ENCODE measurements around the gene CACNA2D4.

Gene CACNA2D4

GRCh38 chr12:1865284-1865866, 53.1 kb downstream of the CACNA2D4 start:
- DNase-seq, result no peak

GRCh38 chr12:1864867-1865266, 53.6 kb downstream of the CACNA2D4 start:
- DNase-seq, result no peak

GRCh38 chr12:1864456-1864855, 54.0 kb downstream of the CACNA2D4 start:
- DNase-seq, result no peak

GRCh38 chr12:1863823-1864222, 54.6 kb downstream of the CACNA2D4 start:
- DNase-seq, result no peak

- no peak for DNase-seq
Measured at GRCh38 chr12:1862973-1863372, 55.5 kb downstream of the CACNA2D4 start.

- no peak for DNase-seq
Measured at GRCh38 chr12:1859643-1860042, 58.8 kb downstream of the CACNA2D4 start.

- no peak for DNase-seq
Measured at GRCh38 chr12:1858456-1858855, 60.0 kb downstream of the CACNA2D4 start.

- no peak for DNase-seq
Measured at GRCh38 chr12:1857821-1858220, 60.6 kb downstream of the CACNA2D4 start.

GRCh38 chr12:1857086-1857485, 61.4 kb downstream of the CACNA2D4 start:
- DNase-seq, result no peak

GRCh38 chr12:1855241-1855640, 63.2 kb downstream of the CACNA2D4 start:
- no peak for DNase-seq

- DNase-seq, result no peak
Measured at GRCh38 chr12:1853716-1854115, 64.7 kb downstream of the CACNA2D4 start.

GRCh38 chr12:1852076-1852475, 66.4 kb downstream of the CACNA2D4 start:
- DNase-seq, result no peak

GRCh38 chr12:1851151-1851701, 67.2 kb downstream of the CACNA2D4 start:
- no peak for DNase-seq

- no peak for DNase-seq
Measured at GRCh38 chr12:1848745-1849144, 69.7 kb downstream of the CACNA2D4 start.

GRCh38 chr12:1848146-1848545, 70.3 kb downstream of the CACNA2D4 start:
- no peak for DNase-seq

- no peak for DNase-seq
Measured at GRCh38 chr12:1847411-1847810, 71.0 kb downstream of the CACNA2D4 start.

- no peak for DNase-seq
Measured at GRCh38 chr12:1846421-1847405, 71.7 kb downstream of the CACNA2D4 start.

- no peak for DNase-seq
Measured at GRCh38 chr12:1845886-1846285, 72.6 kb downstream of the CACNA2D4 start.

- no peak for DNase-seq
Measured at GRCh38 chr12:1845427-1845826, 73.0 kb downstream of the CACNA2D4 start.

GRCh38 chr12:1844661-1845409, 73.6 kb downstream of the CACNA2D4 start:
- DNase-seq, result no peak

GRCh38 chr12:1844223-1844622, 74.2 kb downstream of the CACNA2D4 start:
- DNase-seq, result no peak

GRCh38 chr12:1843641-1844005, 74.8 kb downstream of the CACNA2D4 start:
- no peak for DNase-seq

GRCh38 chr12:1842905-1843640, 75.4 kb downstream of the CACNA2D4 start:
- DNase-seq, result no peak
